DOHH2 (cell line): Measurements from ENCODE around the gene PGPEP1.

ENCODE experiments used
- CTCF ChIP-seq: fragments of 200-600 bp; sonication (generic); IDR thresholded peaks from one replicate; pipeline ENCODE4 v1.5.1; 2014; ENCODE audit warnings: antibody characterized with exemption, mild to moderate bottlenecking, low read depth, low read length; ENCODE audit not compliant: poor library complexity, severe bottlenecking
- EZH2phosphoT487 ChIP-seq: fragments of 200-600 bp; sonication (generic); IDR thresholded peaks from 2 replicates; pipeline ENCODE4 v1.6.1; 2017; ENCODE audit warnings: borderline replicate concordance, mild to moderate bottlenecking, antibody characterized with exemption, low read length, moderate library complexity, mixed read lengths

GRCh38 chr19:18308948-18309325 lies 31.5 kb upstream of the PGPEP1 start:
- TF ChIP-seq CTCF: no peak
- no peak for TF ChIP-seq EZH2phosphoT487
